HG02840 (cell line): ENCODE measurements around the gene ANO3.
"Not testable (repeated sequence)": the region's sequence is repeated elsewhere in the genome, so short reads cannot be mapped to it uniquely, and the experiment has no call there.

Source experiments
- ATAC-seq: cut with Tn5 transposase; IDR thresholded peaks from one replicate; pipeline ENCODE4 v1.9.1; 2021; ENCODE audit warnings: mild to moderate bottlenecking, moderate library complexity, moderate number of reproducible peaks; ENCODE audit not compliant: unreplicated experiment, low FRiP score

The ANO3 gene

DNA sequence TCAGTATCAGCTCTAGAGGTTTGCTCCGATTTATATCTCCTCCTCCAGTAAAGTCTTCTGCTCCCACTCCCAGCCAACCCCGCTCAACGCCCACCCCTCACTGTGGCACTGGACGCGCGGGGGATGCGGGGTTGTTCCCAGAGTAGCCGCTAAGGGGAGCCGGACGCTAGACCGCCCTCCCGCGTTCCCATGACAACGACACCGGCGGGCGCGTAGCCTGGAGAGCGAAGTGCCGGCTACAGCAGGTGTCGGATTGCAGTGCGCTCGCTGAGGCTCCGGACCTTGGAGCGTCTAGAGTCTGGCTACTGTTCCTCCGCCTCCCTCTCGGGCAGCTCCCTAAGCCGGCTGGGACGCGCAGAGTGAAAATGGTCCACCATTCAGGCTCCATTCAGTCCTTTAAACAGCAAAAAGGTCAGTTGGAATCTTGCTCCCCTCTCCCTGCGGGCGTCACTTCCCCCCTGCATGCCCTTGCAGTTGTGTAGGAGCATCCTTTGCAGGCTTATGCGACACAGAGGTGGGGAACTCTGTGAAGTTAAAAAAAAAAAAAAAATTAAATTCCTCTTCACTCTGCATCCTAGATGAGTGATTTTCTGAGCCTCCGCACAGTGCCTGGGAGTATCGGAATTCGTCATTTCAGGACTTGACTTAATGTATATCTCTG is at the start of gene ANO3:
Gene ANO3 (plus strand): TSS at position 220 of the 661 bp plus-strand sequence. CDS start 146 bp downstream, at position 366.
- ATAC-seq, result peak; percentile 68

DNA sequence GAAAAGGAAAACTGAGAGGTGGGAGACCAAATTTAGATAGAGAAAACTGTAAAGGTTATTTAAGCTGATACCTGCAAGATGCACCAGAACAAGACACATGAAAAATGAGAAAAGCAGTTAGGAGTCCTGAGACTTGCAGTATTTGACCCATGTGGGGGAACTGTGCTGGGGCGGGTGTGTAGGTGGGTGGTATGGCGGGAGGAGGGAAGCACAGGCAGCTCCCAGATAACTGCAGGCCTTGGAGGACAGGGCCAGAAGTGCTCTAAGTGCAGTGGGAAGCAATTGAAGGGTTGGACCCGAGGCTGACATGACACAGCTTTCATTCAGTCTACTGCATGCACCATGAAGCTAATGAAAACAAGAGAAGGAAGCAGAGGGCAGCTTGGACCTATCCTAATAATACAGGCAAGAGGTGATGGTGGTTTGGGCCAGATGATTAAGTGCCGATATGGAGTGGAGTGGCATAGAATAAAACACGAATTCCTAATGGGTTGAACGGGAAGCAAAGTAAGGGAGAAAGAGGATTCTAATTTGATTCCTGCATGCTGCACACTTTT is 48.0 kb upstream of the ANO3 start:
- no peak for ATAC-seq

DNA sequence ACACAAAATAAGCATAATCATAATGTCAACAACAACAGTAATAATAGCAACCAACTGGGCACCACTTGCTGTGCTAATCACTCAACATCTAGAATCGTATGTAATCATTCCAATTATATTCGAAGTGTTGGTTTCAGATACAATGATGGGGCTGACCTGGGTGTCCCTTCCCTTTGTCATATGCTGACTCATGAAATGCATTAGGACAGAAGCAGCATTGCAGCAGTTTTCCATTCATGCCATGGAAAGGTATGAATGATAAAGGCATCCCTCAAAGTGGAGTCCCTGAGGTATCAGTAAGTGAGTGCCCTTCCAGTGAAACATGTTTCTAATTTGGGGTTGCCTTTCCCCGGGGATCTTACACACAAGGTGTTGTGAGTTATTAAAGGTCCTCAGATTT is 46.3 kb upstream of the ANO3 start:
- no peak for ATAC-seq

DNA sequence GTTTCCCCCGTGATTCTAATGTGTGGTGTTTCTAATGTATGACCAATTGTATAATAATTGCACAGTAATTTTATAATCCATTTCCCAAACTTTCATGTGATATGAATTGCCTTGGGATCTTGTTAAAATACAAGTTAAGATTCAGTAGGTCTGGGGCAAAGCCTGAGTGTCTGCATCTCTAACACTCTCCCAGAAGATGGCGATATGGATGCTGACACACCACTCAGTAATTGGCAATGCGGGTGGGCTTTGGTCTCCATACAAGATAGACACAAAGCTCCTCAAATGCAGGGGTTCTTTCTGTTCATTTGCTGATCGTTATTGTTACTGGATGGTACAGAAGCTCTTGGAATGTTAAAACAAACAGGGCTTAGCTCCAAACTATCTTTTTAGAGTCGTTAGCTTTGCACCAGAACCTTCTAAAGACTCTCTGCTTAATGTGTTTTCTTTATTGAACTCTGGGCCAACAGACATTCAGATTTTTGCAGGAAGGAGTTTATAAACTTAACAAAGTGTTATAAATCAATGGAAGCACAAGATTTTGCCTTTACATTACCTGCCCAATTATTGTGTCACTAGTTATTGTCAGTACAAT is 45.4 kb upstream of the ANO3 start:
- no peak for ATAC-seq

DNA sequence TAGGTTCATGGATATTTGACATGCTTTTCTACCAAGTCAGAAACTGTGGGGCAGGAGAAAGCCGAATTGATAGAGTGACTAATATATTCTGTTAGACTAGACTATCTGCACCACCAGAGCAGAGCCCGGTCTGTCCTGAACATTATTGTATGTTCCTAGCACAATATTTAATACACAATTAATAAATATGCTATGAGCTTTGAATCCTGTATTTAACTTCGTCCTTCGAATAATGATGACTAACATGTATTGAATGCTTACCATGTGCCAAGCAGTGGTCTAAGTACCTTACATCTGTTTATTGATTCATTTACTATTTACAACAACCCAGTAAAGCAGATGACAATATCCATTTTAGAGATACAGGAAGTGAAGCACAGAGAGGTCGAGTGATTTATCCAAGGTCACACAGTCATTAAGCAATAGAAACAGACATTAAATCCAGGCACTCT is 44.8 kb upstream of the ANO3 start:
- no peak for ATAC-seq

DNA sequence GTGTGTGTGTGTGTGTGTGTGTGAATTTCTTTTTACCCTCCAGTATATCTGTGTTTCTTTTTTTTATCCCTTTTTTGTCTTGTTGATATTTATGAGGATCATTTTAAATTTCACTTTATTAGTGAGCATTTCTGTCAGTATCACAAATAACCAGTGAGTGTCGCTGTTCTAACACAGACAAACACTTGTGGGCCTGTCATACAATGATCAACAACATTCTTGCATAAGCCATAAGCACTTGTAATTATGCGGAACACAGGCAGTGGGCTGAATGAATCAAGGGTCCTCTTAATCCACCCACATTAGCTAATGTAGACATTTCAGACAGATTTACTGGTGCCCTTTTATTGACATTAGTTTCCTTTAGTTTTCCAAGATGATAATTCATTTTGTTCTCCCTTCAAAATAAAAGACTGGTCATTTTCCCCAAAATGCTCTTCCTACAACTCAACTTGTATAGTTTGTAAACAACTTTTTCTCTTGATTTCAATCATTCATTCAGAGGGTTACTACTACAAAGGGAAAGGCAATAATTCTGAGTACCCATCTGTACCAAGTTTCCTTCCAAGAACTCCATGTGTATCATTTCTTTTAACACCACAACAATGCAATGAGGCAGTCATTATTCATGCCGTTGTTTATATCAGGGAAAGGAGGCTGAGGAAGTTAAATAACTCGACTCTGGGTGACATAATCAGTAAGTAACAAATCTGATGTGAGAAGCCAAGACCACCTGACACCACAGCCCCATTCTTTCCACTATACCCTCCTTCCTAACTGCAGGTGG is 34.5 kb upstream of the ANO3 start:
- no peak for ATAC-seq

DNA sequence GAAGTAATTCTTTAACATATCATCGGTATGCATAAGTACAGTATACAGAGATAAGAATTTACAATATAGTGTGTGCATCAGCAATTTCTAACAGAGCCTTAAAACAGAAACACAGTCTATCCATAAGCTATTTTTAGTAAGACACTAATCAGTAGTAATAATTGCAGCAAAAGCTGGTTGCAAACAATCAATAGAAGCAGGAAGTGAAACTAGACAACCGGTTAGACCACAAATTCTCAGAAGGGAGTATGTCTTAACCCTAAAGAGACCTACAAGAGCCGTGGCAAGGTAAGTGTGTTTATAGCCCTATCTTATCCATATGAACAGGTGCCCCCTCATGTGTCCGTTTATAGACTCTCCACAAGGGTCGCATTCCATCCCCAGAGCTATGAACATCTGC is 15.6 kb upstream of the ANO3 start:
- not testable (repeated sequence) for ATAC-seq

DNA sequence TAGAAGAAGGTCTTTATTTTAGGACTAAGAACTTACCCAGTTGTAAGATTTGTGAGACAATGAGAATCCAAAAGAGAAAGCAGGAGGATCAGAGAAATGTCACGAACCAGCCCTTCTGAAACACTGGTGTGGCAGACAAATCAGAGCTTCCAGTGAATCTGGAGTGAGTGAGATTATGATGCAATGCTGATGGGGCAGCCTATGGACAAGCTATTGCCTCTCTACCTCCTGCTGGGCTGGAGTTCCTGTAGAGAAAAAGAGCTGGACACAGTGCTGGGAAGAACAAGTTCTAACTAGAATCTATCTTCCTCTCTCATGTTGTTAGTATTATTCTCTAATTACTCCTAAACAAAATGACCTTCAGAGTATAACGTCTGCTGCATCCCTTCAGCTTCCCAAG is 12.0 kb upstream of the ANO3 start:
- ATAC-seq, result no peak

DNA sequence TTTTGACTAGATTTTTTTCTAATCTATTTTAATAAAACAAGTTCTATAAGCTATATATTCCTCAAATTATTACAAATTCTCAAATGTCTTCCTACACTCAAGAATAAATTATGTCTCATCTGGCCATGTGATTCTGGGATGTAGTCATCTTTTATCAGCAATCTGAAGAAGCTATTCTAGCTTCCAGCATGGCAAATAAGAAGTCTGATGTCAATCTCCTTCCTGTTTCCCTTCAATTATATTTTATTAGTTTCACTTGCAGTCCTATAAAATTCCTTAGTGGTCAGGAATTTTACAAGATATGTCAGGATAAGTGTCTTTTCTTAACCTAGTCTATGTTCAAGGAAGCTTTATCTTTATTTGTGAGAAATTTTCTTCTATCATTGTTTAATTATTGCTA is 10.4 kb upstream of the ANO3 start:
- ATAC-seq, result no peak

DNA sequence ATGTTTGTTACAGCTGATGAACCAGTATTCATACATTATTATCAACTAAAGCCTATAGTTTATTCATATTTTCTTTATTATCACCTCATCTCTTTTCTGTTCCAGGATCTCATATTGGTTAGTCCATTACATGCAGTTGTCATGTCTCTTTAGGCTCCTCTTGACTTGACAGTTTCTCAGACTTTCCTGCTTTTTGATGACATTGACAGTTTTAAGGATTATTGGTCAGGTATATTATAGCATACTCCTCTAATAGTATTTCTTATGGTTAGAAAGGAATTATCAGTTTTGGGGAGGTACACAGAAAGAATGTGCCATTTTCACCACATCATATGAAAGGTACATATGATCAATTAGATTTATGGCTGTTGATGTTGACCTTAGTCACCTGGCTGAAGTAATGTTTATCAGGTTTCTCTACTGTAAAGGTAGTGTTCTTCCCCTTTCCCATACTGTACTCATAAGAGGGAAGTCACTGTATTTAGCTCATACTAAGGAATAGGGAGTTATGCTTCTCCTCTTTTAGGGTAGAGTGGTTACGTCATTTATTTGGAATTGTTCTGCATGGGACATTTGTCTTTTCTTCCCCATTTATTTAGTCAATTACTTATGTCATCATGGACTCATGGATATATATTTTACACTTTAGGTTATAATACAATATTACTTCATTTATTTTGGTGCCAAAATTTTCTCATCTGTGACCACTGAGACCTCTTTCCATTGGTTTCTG is 9.4 kb upstream of the ANO3 start:
- ATAC-seq, result no peak

DNA sequence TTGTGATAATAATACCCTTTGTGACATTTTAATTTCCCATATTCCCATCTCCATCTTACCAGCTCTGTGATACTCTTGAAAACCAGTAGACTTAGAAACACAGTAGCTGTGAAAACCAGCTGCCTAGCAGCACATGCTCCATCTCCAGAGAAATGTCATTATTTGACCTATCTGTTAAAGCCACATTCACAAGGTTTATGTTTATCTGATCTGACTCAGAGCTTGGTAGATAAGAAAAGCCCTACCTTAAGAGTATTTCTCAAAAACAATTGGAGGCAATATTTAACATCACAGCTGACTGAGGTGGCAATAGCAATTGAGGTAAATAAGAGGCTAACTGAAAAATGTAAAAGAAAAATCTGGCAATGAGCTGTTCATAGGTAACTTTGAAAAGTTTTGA is 8.1 kb upstream of the ANO3 start:
- no peak for ATAC-seq

DNA sequence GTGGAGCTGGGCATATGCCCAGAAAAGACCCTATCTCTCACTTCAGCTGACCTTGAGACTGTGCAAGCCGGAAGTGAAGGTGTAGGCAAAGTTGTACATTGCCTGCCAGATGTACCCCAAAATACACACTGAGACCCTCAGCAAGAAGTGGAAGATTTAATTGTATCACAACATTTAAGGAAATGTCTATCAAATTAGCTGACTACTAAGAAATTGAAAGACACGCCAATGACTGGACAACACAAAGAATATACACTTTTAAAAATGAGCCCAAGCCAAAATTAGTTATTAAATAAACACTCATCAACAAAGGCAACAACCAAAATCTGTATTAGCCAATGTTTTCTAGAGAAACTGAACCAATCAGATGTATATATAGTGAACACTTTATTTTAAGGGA is 7.7 kb upstream of the ANO3 start:
- ATAC-seq, result no peak

DNA sequence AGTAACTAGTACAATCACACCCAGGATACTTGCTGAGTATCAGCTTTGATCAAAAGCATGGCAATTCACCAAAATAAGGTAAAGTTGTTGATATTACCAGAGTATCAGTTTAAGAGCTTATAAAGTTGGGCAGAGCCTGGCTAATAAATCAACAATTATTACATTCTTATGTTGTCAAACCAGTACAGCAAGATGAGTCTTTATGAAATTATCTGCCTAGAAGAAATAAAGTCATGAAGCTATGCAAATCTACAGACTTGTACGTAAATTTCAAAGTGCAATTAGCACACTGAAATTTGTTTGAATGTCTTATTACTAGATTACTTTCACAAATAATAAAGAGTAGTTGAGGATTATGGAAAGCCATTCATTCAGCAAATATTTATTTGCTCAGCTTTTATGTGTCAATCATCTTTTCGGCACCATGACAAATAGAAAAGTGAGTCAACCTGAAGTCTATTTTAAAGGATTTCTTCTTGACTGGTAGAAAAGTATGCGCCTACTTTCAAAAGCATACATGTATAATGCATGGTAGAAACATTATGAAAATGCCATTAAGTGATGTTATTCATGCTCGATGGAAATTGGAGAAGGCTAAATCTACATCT is 5.0 kb upstream of the ANO3 start:
- no peak for ATAC-seq

DNA sequence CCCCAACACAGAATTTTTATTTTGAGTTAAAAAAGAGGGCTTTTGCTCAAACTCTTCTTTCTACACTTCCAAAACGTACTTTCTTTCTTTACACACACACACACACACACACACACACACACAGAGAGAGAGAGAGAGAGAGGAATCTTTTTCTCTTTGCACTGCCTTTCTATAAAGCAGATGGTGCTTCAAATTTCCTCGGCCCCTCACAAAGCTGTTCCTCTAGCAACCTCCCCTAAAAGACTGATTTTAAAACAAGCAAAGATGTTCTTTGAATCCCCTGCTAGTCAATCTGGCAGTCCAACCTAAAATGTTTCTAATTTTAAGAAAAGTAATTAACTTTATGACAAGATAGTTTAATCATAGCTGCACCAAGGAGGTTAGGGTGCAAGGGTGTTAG is 2.7 kb upstream of the ANO3 start:
- no peak for ATAC-seq

DNA sequence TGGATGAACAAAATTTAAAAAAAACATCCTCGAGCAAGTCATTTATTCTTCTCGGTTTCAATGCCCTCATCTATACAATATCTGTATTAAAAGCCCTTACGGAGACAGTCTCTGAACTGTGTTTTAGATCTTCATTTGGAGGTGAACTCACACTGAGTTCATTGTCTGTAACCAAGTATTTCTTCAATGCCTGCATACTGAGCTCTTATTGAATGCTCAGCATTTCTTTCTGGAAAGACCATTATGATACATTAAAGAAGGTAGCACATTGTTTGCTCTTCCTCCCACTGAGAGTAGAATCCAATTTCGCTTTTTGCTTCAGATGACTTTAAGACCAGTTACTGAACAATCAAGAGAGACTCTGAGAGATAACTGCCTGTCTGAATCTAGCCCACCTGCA is 1.7 kb upstream of the ANO3 start:
- ATAC-seq, result no peak

DNA sequence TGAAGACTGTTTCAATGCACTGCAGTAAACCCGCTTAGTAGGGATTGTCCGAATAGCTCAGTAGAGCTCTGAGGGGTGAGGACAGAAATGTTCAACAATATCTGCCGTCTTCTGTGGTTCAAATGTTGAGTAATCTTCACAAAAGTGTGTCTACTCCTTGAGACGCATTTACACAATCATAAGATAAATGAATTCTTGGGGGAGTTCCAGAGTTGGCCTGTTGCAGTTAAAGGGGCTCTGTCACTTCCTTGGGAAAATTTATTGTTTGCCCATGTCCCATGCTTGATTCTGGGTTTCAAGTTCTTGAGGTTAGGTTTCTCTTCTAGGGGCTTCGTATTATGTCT is 614 bp downstream of the ANO3 start:
- no peak for ATAC-seq

DNA sequence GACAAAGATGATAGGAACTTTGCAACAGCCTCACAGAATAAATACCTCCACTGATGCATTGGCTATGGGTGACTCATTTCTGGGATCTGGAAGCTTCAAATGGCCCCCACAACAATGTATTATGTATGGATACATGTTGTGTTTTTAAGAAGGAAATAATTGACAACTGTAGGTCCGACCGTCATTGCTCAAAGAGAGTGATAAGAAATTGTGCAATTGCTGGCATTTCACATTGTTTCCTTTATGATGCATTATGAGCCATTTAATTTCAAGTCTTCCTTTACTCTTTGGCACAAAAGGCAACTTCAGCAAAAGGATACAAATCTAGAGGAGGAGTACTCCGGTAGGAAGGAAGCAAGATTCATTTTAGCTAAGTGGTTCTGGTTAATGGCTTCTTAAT is 2.0 kb downstream of the ANO3 start:
- no peak for ATAC-seq

DNA sequence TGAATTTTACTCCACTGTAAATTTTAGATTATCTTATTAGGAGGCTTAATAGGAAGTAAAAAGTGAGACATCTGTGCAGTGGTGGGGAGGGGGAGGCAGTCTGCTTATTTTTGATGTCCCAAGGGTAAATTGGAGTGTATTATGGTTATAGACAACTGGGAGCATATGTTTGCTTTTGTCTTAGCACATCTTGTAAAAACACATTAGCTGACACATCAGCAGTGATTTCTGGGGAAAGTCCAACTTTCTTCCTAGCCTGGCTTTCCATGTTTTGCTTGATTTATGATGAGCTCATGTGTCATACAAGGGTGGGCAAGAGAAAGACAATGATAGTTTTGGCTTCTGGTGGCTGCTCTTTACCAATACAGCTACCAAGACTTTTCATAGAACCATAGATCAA is 4.0 kb downstream of the ANO3 start:
- no peak for ATAC-seq

DNA sequence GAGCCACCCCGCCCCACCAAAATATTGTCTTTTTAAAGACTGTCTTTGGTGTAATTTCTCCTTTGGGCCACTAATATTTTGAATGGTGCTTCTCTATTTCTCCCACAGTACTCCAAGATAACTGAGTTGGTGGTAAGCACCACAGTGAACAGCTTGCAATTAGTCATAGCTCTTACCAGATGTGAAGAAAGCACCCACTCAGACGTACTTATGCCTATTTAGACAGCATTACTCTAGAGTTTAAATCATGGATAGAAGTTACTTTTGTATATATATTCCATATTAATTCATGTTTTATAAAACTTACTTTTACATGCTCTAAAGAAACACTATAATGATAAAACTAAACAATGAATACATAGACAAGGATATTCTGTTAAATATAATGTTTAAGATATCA is 12.7 kb downstream of the ANO3 start:
- no peak for ATAC-seq

DNA sequence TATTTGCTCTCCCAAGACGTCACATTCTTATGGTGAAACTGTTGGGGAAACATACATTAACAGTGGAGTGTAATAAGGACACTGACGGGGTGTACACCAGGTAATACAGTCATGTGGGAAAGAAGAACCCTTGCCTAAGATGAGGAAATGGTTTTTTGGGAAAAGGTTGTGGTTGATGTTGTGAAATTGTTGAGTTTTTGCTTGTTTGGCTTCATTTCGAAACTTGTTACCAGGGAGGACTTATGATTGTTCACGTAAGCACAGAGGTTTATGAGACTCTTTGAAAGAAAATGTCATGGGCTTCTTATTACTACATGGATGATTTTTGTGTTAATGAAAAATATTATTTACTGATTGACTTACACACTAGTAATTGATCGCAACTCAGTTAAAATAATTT is 16.8 kb downstream of the ANO3 start:
- no peak for ATAC-seq
